Breast epithelium (tissue), 3 donors: ENCODE results near the gene CCDC88C.

Experiments used
- CTCF ChIP-seq, 3 donors: fragments of 450-650 bp; IDR thresholded peaks; one replicate each; pipeline ENCODE4 v1.5.1; 2016 to 2017; ENCODE audit warnings: antibody characterized with exemption in 3 of 3, mild to moderate bottlenecking in 3 of 3, moderate library complexity in 3 of 3
- POLR2A ChIP-seq: fragments of 450-650 bp; IDR thresholded peaks from one replicate; pipeline ENCODE4 v1.6.1; 2016; ENCODE audit warnings: antibody characterized with exemption, mild to moderate bottlenecking, moderate library complexity
- POLR2AphosphoS5 ChIP-seq, 3 donors: sonication (generic); formaldehyde crosslinking; IDR thresholded peaks; one replicate each; pipeline ENCODE4 v1.6.1; 2017; ENCODE audit warnings: antibody characterized with exemption in 3 of 3

GRCh38 chr14:91410771-91411536 lies 6.7 kb downstream of the CCDC88C start:
- TF ChIP-seq POLR2AphosphoS5 (IDR thresholded peaks at IDR 0.05) = no peak
- TF ChIP-seq CTCF (IDR thresholded peaks at IDR 0.05) = no peak
- TF ChIP-seq POLR2A = no peak
